Adrenal gland (tissue), 12 donors: ENCODE results near the gene TMEM74B. TPM values are rescaled to one million over a fixed set of nuclear protein-coding genes. Genes with fewer than 3 reads are reported as not detected.
A peak's percentile ranks its signal among the peaks of the same experiment; 100 is the strongest.

ENCODE experiments used
- DNase-seq, 7 donors: peaks; one replicate each; pipeline ENCODE4 v3.0.0-alpha.2; 2019 to 2020
- H3K27ac ChIP-seq, 5 donors: fragments of 200-600 bp; sonication (generic) in 4 of 5; 1 replicate in 3 of 5; 2 replicates in 2 of 5; pipeline versions ENCODE4 v1.5.1 to v1.8.0; 2016 to 2020; ENCODE audit warnings: mild to moderate bottlenecking in 1 of 5
- H3K27me3 ChIP-seq: fragments of 200-600 bp; 2 replicates; pipeline ENCODE4 v1.8.0; 2021
- H3K36me3 ChIP-seq, 2 donors: fragments of 200-600 bp; replicated peaks in 1 of 2; 1 replicate in 1 of 2; 2 replicates in 1 of 2; pipeline versions ENCODE4 v1.5.1 to v1.8.0; 2018 to 2022
- H3K4me1 ChIP-seq, 2 donors: fragments of 200-600 bp; replicated peaks in 1 of 2; 1 replicate in 1 of 2; 2 replicates in 1 of 2; pipeline versions ENCODE4 v1.5.1 to v1.8.0; 2018 to 2021
- H3K4me3 ChIP-seq, 4 donors: fragments of 200-600 bp; sonication (generic) in 3 of 4; one replicate each; pipeline ENCODE4 v1.5.1; 2016 to 2018
- H3K9me3 ChIP-seq, 3 donors: fragments of 200-600 bp; sonication (generic) in 1 of 3; replicated peaks in 1 of 3; 1 replicate in 2 of 3; 2 replicates in 1 of 3; pipeline versions ENCODE4 v1.5.1 to v1.8.0; 2016 to 2021
- CTCF ChIP-seq, 6 experiments: fragments of 450-650 bp in 4 of 6; fragments of 200-600 bp in 2 of 6; sonication (generic) in 1 of 6; IDR thresholded peaks; 1 replicate in 5 of 6; 2 replicates in 1 of 6; pipeline versions ENCODE4 v1.5.1 to v1.8.0; 2016 to 2021; ENCODE audit warnings: antibody characterized with exemption in 6 of 6, mild to moderate bottlenecking in 2 of 6, moderate library complexity in 1 of 6
- POLR2A ChIP-seq, 2 donors: fragments of 450-650 bp; IDR thresholded peaks; one replicate each; pipeline ENCODE4 v1.6.1; 2017; ENCODE audit warnings: antibody characterized with exemption in 2 of 2, mild to moderate bottlenecking in 2 of 2, moderate library complexity in 1 of 2
- WGBS, 4 donors: extraction: QIAGEN DNeasy Blood & Tissue Kit in 2 of 4; methylation state at CpG; one replicate each; pipeline versions ENCODE4 v1.1.5 to v1.1.7; 2013 to 2017; 5-methylcytosine and 5-hydroxymethylcytosine counted together
- intact Hi-C, 2 donors: fragments of 100-400 bp; cut with DNase I; formaldehyde crosslinking; loops; one replicate each; pipeline versions ENCODE4 v1.14.1 to v1.15.0; 2022 to 2023
- polyA plus RNA-seq, 3 donors: library from polyadenylated mRNA; stranded (reverse); fragments of 200-250 nt in 2 of 3; fragments of 350-450 nt in 1 of 3; fragmentation: Illumina TruSeq in 1 of 3; extraction: RNeasy Lipid Tissue Mini Kit (QIAGEN cat#74804) in 1 of 3; gene quantifications; one replicate each; pipeline ENCODE4 v1.2.3, GENCODE V29; 2013 to 2014
- total RNA-seq, 9 donors: library from RNA; depleted of rRNA in 4 of 9; stranded (reverse); fragments of >200 nt in 4 of 9; fragments of 120-200 nt in 1 of 9; fragmentation: NEBNext Ultra II Directional in 1 of 9; extraction: Animal tissue kit (Norgen Biotek cat#: 25700) in 1 of 9; gene quantifications; one replicate each; pipeline versions ENCODE4 v1.1.0 to v1.2.4, GENCODE V29; 2013 to 2023
- donor health status: healthy with polysubstance abuse.
- donor health status: Bipolar disorder and iron deficiency.
- donor health status: DM: yes; HTN: yes; CAD: no.
- donor health status: DM: no; HTN: no; CAD: no.
- donor health status: DM: no; HTN: no; CAD: no.
- donor health status: DM: yes; HTN: yes; CAD: no.

TMEM74B gene
- total and polyA plus RNA-seq, 12 donors = 0.24 to 9.5 (median 0.98) TPM; not detected in 2

GRCh38 chr20:1215386-1216170, 30.8 kb upstream of the TMEM74B start:
- Histone ChIP-seq H3K27ac (no peak overlapping the region), H3K4me3 (no peak overlapping the region), H3K36me3 (no peaks in the 10 kb centered on the region), H3K27me3 (peaks cover 3% of the 10 kb centered on the region), H3K4me1 (no peaks in the 10 kb centered on the region), H3K9me3 (no peaks in the 10 kb centered on the region)
- TF ChIP-seq CTCF (IDR thresholded peaks at IDR 0.05) (no peak), POLR2A (IDR thresholded peaks at IDR 0.05) (no peak)
- WGBS, 4 donors = 60 to 73% (median 70%) methylated on average over 11 of the region's 11 CpGs
- DNase-seq = no peak
- intact Hi-C loops = loop anchor here in 1 of 2 donors (10.0 kb wide), 1 partner anchor 111 kb away; no protein-coding TSS in a partner anchor

DNA sequence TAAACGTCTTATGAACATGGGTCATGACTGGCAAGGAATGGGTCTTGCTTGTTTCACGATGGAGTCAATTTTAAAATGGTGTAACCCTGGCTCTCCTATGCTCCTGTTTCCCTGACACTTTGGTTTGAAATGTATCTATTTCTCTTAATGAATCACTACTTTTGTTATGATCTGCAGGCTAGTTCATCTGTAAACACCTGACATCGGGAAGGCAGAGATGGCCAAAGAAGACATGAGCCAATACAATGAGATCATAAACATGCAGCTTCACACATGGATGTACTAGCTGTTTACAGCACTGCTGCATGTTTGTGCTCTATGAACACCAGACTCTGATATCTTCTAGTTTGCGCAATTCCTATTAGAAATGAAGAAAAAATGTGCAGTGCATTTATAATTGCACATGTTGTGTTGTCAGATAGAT, 30.1 kb upstream of the TMEM74B start:
- intact Hi-C loops = loop anchor here in 1 of 2 donors (5.0 to 10.0 kb wide), 2 partner anchors 110 to 398 kb away; no protein-coding TSS in a partner anchor
- TF ChIP-seq POLR2A (IDR thresholded peaks at IDR 0.05) = no peak
- no peak for TF ChIP-seq CTCF (IDR thresholded peaks at IDR 0.05)
- H3K27me3 ChIP-seq = peaks cover 3% of the 10 kb centered on the region
- 63 to 67% (median 65%) methylated on average over 4 of the region's 4 CpGs for WGBS, 4 donors
- no peak overlapping the region for H3K4me3 ChIP-seq
- no peaks in the 10 kb centered on the region for H3K4me1 ChIP-seq
- no peak for DNase-seq
- H3K9me3 ChIP-seq = no peaks in the 10 kb centered on the region
- no peak overlapping the region for H3K27ac ChIP-seq
- H3K36me3 ChIP-seq = no peaks in the 10 kb centered on the region

GRCh38 chr20:1212607-1213396, 28.0 kb upstream of the TMEM74B start:
- intact Hi-C loops = loop anchor here in 1 of 2 donors (5.0 to 10.0 kb wide), 2 partner anchors 108 to 396 kb away; no protein-coding TSS in a partner anchor
- no peak for TF ChIP-seq POLR2A (IDR thresholded peaks at IDR 0.05)
- TF ChIP-seq CTCF (IDR thresholded peaks at IDR 0.05) = peak; percentile 63 to 81 (median 74)
- peaks cover 3% of the 10 kb centered on the region for H3K27me3 ChIP-seq

DNA sequence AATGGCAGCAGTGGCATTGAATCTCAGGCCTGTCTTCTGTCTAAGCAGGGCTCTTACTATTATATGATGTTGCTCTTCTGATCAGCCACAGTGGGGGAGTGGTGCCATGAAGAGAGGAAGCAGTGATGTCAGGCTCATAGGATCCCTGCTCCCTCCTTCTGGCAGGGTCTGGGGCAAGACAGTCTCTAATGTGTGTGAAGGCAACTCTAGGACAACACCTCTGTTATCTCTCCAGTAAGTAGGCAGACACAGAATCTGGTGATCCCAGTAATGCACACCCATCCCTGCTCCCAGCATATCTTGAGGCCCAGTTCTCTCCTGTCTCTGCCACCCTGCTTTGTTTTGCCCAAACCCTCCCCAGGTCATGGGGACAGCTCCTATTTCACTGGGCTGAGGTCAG, 27.2 kb upstream of the TMEM74B start:
- intact Hi-C loops = loop anchor here in 1 of 2 donors (5.0 to 10.0 kb wide), 2 partner anchors 107 to 395 kb away; no protein-coding TSS in a partner anchor
- Histone ChIP-seq H3K4me1 (no peaks in the 10 kb centered on the region), H3K27me3 (peaks cover 3% of the 10 kb centered on the region), H3K27ac (no peak overlapping the region), H3K9me3 (no peaks in the 10 kb centered on the region), H3K36me3 (no peaks in the 10 kb centered on the region), H3K4me3 (no peak overlapping the region)
- DNase-seq = no peak
- TF ChIP-seq POLR2A (IDR thresholded peaks at IDR 0.05) (no peak), CTCF (IDR thresholded peaks at IDR 0.05) (no peak)

More at GRCh38 chr20:1212607-1213396, 28.0 kb upstream of the TMEM74B start:
- Histone ChIP-seq H3K9me3 (no peaks in the 10 kb centered on the region), H3K36me3 (no peaks in the 10 kb centered on the region), H3K27ac (no peak overlapping the region), H3K4me1 (no peaks in the 10 kb centered on the region), H3K4me3 (no peak overlapping the region)
- 13 to 19% (median 15%) methylated on average over 14 to 21 of the region's 21 CpGs for WGBS, 4 donors
- peak; percentile 54 to 88 (median 75) for DNase-seq
